ENCODE results near the gene SHLD1. TPM values are rescaled to one million over a fixed set of nuclear protein-coding genes. Genes with fewer than 3 reads are reported as not detected.

SHLD1 gene
- total RNA-seq, 1 donor from 2014 or later, result 6.4 TPM

DNA sequence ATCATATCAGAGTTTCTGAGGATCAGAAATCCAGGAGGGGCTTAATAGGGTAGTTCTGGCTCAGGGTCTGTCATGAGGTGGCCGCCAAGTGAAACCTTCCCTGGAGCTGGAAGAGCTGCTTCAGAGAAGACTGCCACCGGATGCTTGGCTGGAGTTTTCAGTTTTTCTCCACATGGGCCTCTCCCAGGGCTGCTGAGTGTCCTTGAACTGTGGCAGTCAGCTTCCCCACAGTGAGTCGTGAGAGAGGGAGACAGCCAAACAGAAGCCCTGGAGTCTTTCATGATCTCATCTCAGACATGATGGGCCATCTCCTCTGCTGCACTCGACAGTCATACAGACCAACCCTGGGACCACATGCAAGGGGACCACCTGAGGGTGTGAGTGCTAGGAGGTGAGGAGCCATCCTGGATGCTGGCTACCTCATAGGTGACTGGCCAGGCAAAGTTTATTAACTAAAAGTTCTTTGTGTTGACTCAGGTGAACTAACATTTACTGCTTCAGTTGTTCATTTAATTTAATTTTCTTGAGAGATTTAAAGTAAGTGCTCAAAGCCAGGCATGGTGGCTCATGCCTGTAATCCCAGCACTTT, 71.5 kb downstream of the SHLD1 start:
- no peak for ATAC-seq

- no peak for ATAC-seq
These were observed 72.4 kb downstream of the SHLD1 start for GRCh38 chr20:5822569-5822968.

DNA sequence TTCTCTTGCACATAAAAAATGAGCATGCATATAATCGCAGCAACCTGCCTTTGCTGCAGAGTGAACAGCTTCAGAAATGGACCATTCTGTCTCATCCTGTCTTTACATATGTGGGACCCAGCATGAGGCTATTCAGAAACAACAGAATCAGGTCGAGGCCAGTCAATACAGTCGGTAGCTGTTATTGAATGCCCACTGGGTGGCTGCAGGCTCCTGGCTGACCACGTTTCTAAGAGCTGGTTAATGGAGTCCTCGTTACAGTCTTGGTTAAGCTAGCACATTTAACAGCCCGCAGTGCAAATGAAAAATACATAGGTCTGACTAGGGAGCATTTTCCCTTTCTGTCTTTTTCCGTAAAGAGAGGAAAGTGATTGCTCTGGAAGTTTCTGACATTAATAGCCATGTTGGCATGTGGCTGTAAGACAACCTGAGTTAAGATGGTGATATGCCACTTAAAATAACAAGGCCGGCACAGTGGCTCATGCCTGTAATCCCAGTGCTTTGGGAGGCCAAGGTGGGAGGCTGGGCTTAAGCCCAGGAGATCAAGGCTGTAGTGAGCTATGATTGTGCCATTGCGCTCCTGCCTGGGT, 75.0 kb downstream of the SHLD1 start:
- no peak for ATAC-seq

GRCh38 chr20:5827098-5827853, 77.1 kb downstream of the SHLD1 start:
- no peak for ATAC-seq

DNA sequence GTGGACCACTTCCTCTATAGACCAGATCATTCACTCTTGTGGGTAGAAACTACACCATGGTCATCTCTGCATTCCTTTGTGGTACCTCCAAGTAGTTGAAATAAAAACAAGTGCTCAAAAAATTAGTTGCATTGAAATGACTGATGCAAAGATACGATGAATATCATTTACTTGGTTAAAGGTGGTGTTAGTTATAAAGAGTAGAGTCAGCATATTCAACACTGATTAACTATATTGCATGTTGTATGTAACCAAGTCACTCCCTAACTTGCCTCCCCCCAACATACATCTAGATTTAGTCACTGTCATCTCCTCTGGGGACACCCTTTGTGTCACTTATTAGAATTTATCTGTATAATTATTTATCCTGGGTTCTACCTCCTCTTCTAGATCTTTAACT, 77.7 kb downstream of the SHLD1 start:
- no peak for ATAC-seq

DNA sequence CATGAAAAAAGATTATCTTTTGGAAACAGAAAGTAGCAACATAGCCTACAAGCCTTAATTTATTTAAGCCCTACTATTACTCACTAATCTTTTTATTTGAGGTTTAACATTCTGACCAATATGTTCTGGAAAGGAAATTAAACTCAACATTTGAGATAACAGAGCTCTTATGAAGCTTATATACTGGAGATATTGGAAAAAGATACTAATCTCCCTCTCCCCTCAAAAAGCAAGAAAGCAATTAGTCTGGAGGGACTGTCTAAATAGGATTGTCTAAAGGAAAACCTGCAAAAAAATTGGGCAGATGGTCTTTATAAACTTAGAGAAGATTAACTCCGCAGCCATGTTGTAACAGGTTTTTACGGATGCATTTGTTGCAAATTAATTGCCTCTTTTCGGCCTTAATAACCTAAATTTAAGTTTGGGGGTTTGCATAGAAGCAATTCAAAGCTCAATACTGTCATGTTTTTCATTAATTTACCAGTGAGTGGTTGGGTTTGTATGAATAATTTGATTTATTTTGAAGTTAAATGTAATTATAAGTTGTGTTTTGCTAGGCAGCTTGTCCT, 79.1 kb downstream of the SHLD1 start:
- no peak for ATAC-seq

DNA sequence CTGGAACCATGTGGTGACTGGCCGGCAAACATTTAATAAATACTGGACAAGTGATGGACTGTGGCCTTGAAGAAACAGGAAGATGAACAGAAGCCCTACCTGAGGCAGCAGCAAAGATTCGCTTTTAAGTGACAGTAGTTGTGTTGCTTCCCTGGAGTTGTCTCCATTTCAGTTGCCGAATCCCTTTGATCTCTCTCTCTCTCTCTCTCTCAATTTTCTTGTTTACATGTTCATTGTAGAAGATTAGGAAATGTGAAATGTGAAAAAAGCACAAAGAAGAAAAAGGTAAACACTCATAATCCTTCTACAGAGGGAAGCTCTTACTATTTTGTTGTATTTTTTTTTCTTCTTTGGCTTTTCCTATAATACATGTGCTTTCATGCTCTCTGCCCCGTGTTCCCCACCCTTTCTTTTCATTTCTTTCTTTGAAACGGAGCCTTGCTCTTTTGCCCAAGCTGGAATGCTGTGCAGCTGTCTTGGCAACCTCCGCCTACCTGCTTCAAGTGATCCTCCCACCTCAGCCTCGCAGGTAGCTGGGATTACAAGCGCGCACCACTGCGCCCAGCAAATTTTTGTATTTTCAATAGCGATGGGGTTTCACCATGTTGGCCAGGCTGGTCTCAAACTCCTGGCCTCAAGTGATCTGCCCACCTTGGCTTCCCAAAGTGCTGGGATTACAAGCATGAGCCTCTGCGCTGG, 81.5 kb downstream of the SHLD1 start:
- ATAC-seq, result no peak

- no peak for ATAC-seq
These were observed 83.2 kb downstream of the SHLD1 start for GRCh38 chr20:5833309-5833941.

- no peak for ATAC-seq
These were observed 84.3 kb downstream of the SHLD1 start for GRCh38 chr20:5834436-5835005.

GRCh38 chr20:5835321-5835821, 85.2 kb downstream of the SHLD1 start:
- no peak for ATAC-seq

GRCh38 chr20:5835871-5836270, 85.7 kb downstream of the SHLD1 start:
- ATAC-seq, result no peak

DNA sequence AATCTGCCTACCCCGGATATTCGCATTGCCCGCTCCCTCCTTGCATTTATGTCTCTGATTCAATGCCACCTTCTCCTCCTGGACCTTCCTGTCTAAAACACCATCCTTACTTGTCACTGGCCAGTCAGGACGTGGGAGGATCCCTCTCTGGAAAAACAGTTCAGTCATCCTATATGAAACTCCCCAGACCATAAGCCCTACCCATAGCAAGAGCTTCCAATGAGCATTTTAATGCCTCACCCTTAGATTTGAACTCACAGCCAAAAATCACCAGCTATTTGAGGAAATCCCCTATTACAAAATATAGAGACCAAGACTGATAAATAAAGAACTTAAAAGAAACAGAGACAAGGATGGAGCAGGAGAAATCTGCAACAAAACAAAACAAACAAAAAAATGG, 86.4 kb downstream of the SHLD1 start:
- no peak for ATAC-seq

- ATAC-seq, result no peak
These were observed 90.3 kb downstream of the SHLD1 start for GRCh38 chr20:5840411-5841002.

DNA sequence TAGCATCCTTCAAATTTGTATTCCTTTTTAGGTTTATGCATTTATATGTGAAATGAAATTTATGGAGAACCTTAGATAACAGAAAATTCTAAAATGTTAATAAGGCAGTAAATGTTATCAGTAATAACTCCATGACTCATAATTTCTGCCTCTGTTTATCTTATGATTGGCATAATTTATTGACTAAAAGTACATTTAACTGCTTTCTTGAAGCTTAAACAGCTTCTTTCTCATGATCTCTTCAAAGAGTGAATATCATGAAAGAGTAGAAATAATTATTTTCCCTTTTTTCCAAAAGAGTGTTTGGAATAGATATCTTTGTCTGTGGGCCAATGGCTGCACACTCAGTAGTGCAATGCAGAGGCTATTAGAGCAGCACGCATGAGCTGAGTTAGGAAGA, 91.3 kb downstream of the SHLD1 start:
- ATAC-seq, result no peak

DNA sequence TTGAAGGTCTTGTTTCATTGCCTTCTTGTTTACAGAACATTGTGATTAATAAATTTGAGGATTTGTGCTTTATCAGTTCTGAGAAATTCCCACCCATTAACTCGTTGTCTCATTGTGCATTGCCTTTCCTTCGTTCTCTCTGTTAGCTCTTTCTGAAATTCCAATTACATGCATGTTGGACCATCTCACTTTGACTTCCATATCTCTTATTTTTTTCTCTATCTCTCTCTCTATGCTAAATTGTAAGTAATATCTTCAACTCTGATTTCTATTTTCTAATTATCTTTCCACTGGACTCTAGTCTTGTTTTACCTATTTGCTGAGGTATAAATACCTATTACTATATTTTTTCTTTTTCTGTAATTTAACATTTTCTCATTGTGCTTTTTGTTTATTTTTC, 92.3 kb downstream of the SHLD1 start:
- ATAC-seq, result no peak

DNA sequence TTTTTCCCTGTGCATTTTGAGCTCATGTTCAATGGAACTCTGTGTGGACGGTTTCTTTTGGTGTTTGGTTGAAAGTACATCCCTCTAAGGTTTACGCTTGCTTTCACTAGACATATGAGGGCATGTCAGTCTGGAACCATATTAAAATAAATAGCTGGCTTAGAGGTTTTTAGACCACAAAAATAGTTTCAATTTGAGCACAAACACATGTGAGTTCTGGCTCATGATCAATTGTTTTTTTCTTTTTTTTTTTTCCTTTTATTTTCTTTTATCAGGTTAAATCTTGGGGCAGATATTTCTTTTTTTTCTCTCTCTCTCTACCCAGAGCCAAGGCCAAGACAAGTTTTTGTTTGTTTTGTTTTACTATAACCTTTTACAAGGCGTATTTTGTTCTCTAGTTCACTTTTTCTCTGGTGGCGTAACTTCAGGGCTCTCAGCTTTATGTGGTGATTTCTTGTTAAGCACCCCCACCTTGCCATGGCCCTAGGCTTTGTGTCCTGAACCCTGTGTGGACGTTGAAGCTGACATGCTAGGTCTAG, 92.9 kb downstream of the SHLD1 start:
- ATAC-seq, result no peak

- ATAC-seq, result no peak
These were observed 94.0 kb downstream of the SHLD1 start for GRCh38 chr20:5844063-5844681.

- no peak for ATAC-seq
These were observed 95.7 kb downstream of the SHLD1 start for GRCh38 chr20:5845681-5846615.

- ATAC-seq, result no peak
These were observed 98.7 kb downstream of the SHLD1 start for GRCh38 chr20:5848711-5849505.
